PC-9 (cell line): Measurements from ENCODE around the gene SEL1L2. TPM values are rescaled to one million over a fixed set of nuclear protein-coding genes. Genes with fewer than 3 reads are reported as not detected.

Source experiments
- BruUV-seq: library from RNA; stranded (reverse); fragments of 400-500 nt; replicated peaks from 2 replicates; lab custom pipeline; 2021; lab: Mats Ljungman, UMichigan
- CTCF ChIA-PET: fragments of 300-600 bp; sonication (Branson Sonifier 250); formaldehyde crosslinking; loops from one replicate; lab custom pipeline; 2022; ENCODE audit warnings: antibody characterized with exemption; lab: Charles Lee
- POLR2A ChIA-PET: fragments of 300-600 bp; sonication (Branson Sonifier 250); formaldehyde crosslinking; loops from one replicate; lab custom pipeline; 2022; ENCODE audit warnings: antibody characterized with exemption; ENCODE audit not compliant: unreplicated experiment; lab: Charles Lee
- DNase-seq, 2 experiments: peaks; one replicate each; pipeline versions ENCODE4 v3.0.0 to v3.0.0-alpha.2; 2015 to 2022; ENCODE audit warnings: mixed read lengths in 1 of 2
- H2AFZ ChIP-seq: fragments of 200-600 bp; sonication (generic); 2 replicates; pipeline ENCODE4 v1.8.1; 2017; ENCODE audit warnings: antibody characterized with exemption
- H3F3A ChIP-seq: fragments of 200-600 bp; sonication (generic); 2 replicates; pipeline ENCODE4 v1.8.1; 2017; ENCODE audit warnings: antibody characterized with exemption, mild to moderate bottlenecking, low read depth; ENCODE audit not compliant: insufficient read depth
- H3K27ac ChIP-seq: fragments of 200-600 bp; sonication (generic); 2 replicates; pipeline ENCODE4 v1.6.1; 2016; ENCODE audit warnings: mixed run types
- H3K27me3 ChIP-seq: fragments of 200-600 bp; sonication (generic); 2 replicates; pipeline ENCODE4 v1.6.1; 2016; ENCODE audit warnings: low read depth, mixed run types; ENCODE audit not compliant: insufficient read depth
- H3K36me3 ChIP-seq: fragments of 200-600 bp; sonication (generic); 2 replicates; pipeline ENCODE4 v1.6.1; 2016; ENCODE audit warnings: low read depth, mixed run types
- H3K4me1 ChIP-seq: fragments of 200-600 bp; sonication (generic); replicated peaks from 2 replicates; pipeline ENCODE4 v1.6.1; 2016; ENCODE audit warnings: mixed run types; ENCODE audit not compliant: insufficient read depth
- H3K4me2 ChIP-seq: fragments of 200-600 bp; sonication (generic); 2 replicates; pipeline ENCODE4 v1.6.1; 2017; ENCODE audit warnings: mixed run types
- H3K4me3 ChIP-seq: fragments of 200-600 bp; sonication (generic); 2 replicates; pipeline ENCODE4 v1.6.1; 2016; ENCODE audit warnings: mixed run types
- H3K79me2 ChIP-seq: fragments of 200-600 bp; sonication (generic); 2 replicates; pipeline ENCODE4 v1.6.1; 2017; ENCODE audit warnings: low read depth, mixed run types
- H3K9me2 ChIP-seq: fragments of 200-600 bp; sonication (generic); 2 replicates; pipeline ENCODE4 v1.8.1; 2017; ENCODE audit warnings: mild to moderate bottlenecking; ENCODE audit not compliant: insufficient read depth
- H3K9me3 ChIP-seq: fragments of 200-600 bp; sonication (generic); 2 replicates; pipeline ENCODE4 v1.8.1; 2016; ENCODE audit warnings: low read depth; ENCODE audit not compliant: insufficient read depth
- H4K20me1 ChIP-seq: fragments of 200-600 bp; sonication (generic); 2 replicates; pipeline ENCODE4 v1.8.1; 2017; ENCODE audit not compliant: insufficient read depth
- EZH2 ChIP-seq: fragments of 200-600 bp; sonication (generic); IDR thresholded peaks from 2 replicates; pipeline ENCODE4 v1.8.0; 2017; ENCODE audit warnings: antibody characterized with exemption, low read depth
- intact Hi-C: fragments of 100-400 bp; cut with micrococcal nuclease; formaldehyde crosslinking; loops from one replicate; pipeline ENCODE4 v1.10.0; 2022; ENCODE audit not compliant: unreplicated experiment
- total RNA-seq: library from RNA; stranded (reverse); gene quantifications from 2 replicates; pipeline ENCODE4 v1.2.3, GENCODE V29; 2021
- TF ChIP-seq, protein P1 (sequence below): fragments of 200-600 bp; sonication (generic); conservative IDR thresholded peaks from 2 replicates; pipeline ENCODE4 v1.6.1; 2017; ENCODE audit warnings: mixed run types, antibody characterized with exemption, mild to moderate bottlenecking, moderate library complexity

Gene SEL1L2
- total RNA-seq, 1 experiment from 2014 or later = not detected

DNA sequence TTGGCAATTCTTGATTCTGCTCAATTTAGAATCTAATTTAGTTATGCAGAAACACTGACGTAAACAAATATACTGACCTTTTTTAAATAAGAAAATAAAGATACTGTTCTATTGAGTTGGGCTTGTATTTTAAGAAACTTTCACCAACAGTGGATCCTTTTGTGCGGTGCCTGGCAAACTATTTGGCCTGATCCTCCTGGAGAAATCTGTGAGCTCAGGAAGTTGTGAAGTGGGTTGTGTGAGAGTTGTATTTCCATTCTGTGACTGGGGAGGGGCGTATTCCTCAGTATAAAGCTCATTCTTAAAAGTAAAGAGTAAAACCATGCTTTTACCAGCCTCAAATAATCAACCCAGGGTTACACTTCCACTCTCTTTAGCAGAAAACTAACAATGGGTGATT lies 85.6 kb downstream of the SEL1L2 start:
- Histone ChIP-seq H3K27me3 (no peaks in the 10 kb centered on the region), H3K9me2 (no peaks in the 10 kb centered on the region), H3K27ac (no peak overlapping the region), H3K79me2 (no peaks in the 10 kb centered on the region), H3F3A (no peaks in the 10 kb centered on the region), H3K4me3 (no peak overlapping the region), H2AFZ (no peak overlapping the region), H3K4me1 (no peaks in the 10 kb centered on the region), H3K4me2 (no peak overlapping the region), H3K9me3 (no peaks in the 10 kb centered on the region), H4K20me1 (no peaks in the 10 kb centered on the region), H3K36me3 (no peaks in the 10 kb centered on the region)
- intact Hi-C loops = no loop called here
- no peak for DNase-seq
- TF ChIP-seq, protein P1, sequence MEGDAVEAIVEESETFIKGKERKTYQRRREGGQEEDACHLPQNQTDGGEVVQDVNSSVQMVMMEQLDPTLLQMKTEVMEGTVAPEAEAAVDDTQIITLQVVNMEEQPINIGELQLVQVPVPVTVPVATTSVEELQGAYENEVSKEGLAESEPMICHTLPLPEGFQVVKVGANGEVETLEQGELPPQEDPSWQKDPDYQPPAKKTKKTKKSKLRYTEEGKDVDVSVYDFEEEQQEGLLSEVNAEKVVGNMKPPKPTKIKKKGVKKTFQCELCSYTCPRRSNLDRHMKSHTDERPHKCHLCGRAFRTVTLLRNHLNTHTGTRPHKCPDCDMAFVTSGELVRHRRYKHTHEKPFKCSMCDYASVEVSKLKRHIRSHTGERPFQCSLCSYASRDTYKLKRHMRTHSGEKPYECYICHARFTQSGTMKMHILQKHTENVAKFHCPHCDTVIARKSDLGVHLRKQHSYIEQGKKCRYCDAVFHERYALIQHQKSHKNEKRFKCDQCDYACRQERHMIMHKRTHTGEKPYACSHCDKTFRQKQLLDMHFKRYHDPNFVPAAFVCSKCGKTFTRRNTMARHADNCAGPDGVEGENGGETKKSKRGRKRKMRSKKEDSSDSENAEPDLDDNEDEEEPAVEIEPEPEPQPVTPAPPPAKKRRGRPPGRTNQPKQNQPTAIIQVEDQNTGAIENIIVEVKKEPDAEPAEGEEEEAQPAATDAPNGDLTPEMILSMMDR = no peak
- no peak for TF ChIP-seq EZH2
- CTCF ChIA-PET = no interaction called here
- no TSS peak for BruUV-seq
- POLR2A ChIA-PET = no interaction called here

DNA sequence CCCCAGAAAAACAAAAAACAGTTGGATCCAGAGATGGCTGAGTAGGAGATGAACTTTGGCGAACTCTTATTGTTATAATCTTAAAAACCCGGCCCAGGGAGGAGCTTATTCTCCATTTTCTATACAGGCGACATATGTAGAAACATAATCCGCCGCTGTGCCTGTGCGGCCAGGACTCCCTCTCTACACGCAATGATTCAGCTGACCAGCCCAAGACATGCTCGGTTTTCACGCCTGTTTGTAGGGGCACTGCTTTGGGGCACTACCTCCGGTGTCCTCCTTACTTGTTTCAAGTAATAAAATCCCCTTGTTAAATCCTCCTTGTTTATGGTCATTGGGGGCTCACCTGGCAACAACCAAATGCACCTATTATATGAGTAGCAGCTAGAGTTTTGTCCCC lies 89.9 kb downstream of the SEL1L2 start:
- TF ChIP-seq, protein P1 = no peak
- TF ChIP-seq EZH2 = no peak
- CTCF ChIA-PET = no interaction called here
- no peaks in the 10 kb centered on the region for H4K20me1 ChIP-seq
- H3K36me3 ChIP-seq = no peaks in the 10 kb centered on the region
- H3K27me3 ChIP-seq = no peaks in the 10 kb centered on the region
- H3K9me3 ChIP-seq = no peaks in the 10 kb centered on the region
- H3K79me2 ChIP-seq = no peaks in the 10 kb centered on the region
- no peak overlapping the region for H2AFZ ChIP-seq
- no peak overlapping the region for H3K27ac ChIP-seq
- H3K9me2 ChIP-seq = no peaks in the 10 kb centered on the region
- no peak overlapping the region for H3K4me3 ChIP-seq
- BruUV-seq = no TSS peak
- intact Hi-C loops = no loop called here
- no peak overlapping the region for H3K4me2 ChIP-seq
- DNase-seq = no peak
- POLR2A ChIA-PET = no interaction called here
- no peaks in the 10 kb centered on the region for H3F3A ChIP-seq
- H3K4me1 ChIP-seq = no peaks in the 10 kb centered on the region

DNA sequence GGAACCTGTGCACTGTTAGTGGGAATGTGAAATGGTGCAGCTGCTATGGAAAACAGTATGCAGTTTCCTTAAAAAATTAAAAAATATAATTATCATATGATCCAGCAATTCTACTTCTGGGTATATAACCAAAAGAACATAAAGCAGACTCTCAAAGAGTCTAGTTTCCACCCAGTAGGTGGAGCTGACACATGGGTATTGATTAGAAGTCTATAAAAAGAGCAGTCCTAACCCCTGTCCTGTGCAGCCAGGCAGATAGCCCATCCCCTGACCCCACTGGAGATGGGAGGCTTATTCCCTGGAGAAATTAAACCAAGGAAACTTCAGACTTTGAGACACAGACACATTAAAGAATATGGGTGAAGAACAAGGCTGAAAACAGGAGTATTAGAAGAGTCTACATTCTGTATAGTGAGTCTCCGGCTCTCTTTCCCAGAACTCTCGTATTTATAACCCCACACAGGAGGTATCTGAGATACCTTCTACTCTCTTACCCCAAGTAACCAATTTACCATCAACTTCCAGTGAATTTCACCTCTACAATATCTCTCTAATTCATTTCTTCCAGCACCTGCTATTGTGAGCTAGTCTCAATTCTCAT lies 92.3 kb downstream of the SEL1L2 start:
- no peaks in the 10 kb centered on the region for H3F3A ChIP-seq
- no peak overlapping the region for H2AFZ ChIP-seq
- no peaks in the 10 kb centered on the region for H3K4me1 ChIP-seq
- BruUV-seq = no TSS peak
- H3K36me3 ChIP-seq = no peaks in the 10 kb centered on the region
- H3K4me3 ChIP-seq = no peak overlapping the region
- H3K9me3 ChIP-seq = no peaks in the 10 kb centered on the region
- H3K4me2 ChIP-seq = no peak overlapping the region
- H3K27me3 ChIP-seq = no peaks in the 10 kb centered on the region
- CTCF ChIA-PET = no interaction called here
- no peaks in the 10 kb centered on the region for H4K20me1 ChIP-seq
- intact Hi-C loops = loop anchor here (10.0 kb wide), 1 partner anchor 157 kb away; no protein-coding TSS in a partner anchor
- no peak overlapping the region for H3K27ac ChIP-seq
- DNase-seq = no peak
- POLR2A ChIA-PET = no interaction called here
- no peaks in the 10 kb centered on the region for H3K79me2 ChIP-seq
- TF ChIP-seq EZH2 = no peak
- TF ChIP-seq, protein P1 = peak; percentile 45
- no peaks in the 10 kb centered on the region for H3K9me2 ChIP-seq
